ENCODE measurements around the gene CEP126.

GRCh38 chr11:101920992-101921391 is 6.2 kb downstream of the CEP126 start:
- TF ChIP-seq GATA3 (IDR thresholded peaks at IDR 0.05; ENCODE audit: low read depth, low read length) (no peak), GATA2 (IDR thresholded peaks at IDR 0.05; ENCODE audit: low read depth, low read length) (no peak)
